ENCODE results near the gene REPS2. TPM values are rescaled to one million over a fixed set of nuclear protein-coding genes. Genes with fewer than 3 reads are reported as not detected.

The REPS2 gene
- total RNA-seq, 1 donor from 2014 or later = 4.1 TPM

GRCh38 chrX:17183566-17183965 is 237.1 kb downstream of the REPS2 start:
- no peak overlapping the region for H3K27ac Mint-ChIP-seq

DNA sequence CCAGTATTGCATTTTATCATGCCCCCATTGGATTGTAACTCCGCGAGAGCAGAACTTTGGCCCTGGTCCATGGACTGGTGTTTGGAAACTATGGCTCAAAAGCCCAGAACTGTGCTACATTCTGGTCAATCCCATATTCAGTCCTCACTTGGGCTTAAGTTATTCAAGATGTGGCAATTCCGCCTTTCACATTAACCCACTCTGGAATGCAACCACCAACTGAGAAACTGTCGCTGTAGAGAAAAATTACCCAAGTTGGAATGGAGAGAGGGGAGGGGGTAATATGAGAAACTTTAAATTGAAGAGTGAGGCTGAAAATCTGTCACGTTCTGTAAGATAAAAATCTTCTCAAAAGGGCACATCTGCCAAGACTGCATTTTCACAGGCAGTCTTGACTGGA is 239.0 kb downstream of the REPS2 start:
- no peaks in the 10 kb centered on the region for H3K27me3 ChIP-seq
- no peak overlapping the region for H3K4me3 ChIP-seq
- H3K9me3 ChIP-seq (ENCODE audit: low read depth) = peaks cover 5% of the 10 kb centered on the region
- no peak overlapping the region for H3K27ac ChIP-seq
- TF ChIP-seq, protein P1, sequence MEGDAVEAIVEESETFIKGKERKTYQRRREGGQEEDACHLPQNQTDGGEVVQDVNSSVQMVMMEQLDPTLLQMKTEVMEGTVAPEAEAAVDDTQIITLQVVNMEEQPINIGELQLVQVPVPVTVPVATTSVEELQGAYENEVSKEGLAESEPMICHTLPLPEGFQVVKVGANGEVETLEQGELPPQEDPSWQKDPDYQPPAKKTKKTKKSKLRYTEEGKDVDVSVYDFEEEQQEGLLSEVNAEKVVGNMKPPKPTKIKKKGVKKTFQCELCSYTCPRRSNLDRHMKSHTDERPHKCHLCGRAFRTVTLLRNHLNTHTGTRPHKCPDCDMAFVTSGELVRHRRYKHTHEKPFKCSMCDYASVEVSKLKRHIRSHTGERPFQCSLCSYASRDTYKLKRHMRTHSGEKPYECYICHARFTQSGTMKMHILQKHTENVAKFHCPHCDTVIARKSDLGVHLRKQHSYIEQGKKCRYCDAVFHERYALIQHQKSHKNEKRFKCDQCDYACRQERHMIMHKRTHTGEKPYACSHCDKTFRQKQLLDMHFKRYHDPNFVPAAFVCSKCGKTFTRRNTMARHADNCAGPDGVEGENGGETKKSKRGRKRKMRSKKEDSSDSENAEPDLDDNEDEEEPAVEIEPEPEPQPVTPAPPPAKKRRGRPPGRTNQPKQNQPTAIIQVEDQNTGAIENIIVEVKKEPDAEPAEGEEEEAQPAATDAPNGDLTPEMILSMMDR (IDR thresholded peaks at IDR 0.05) = no peak
- TF ChIP-seq EZH2 (IDR thresholded peaks at IDR 0.05) (no peak), EZH2phosphoT487 (IDR thresholded peaks at IDR 0.05) (no peak)
- H3K9ac ChIP-seq = no peak overlapping the region
- Mint-ChIP-seq H3K27ac (no peak overlapping the region), H3K9me3 (no peaks in the 10 kb centered on the region), H3K4me3 (no peak overlapping the region), H3K27me3 (ENCODE audit: insufficient read depth, low read depth) (peaks cover 5% of the 10 kb centered on the region), H3K4me1 (peaks cover 9% of the 10 kb centered on the region), H3K36me3 (no peaks in the 10 kb centered on the region)
- H4K20me1 ChIP-seq (ENCODE audit: low read depth) = no peaks in the 10 kb centered on the region
- no peak for DNase-seq (ENCODE audit: low spot score)
- no peaks in the 10 kb centered on the region for H3K36me3 ChIP-seq
- no peak overlapping the region for H3K4me2 ChIP-seq
- H3K79me2 ChIP-seq (ENCODE audit: low read depth) = no peaks in the 10 kb centered on the region
- H2AFZ ChIP-seq (replicated peaks) = no peak overlapping the region
- H3K4me1 ChIP-seq = peaks cover 4% of the 10 kb centered on the region
- peaks cover 5% of the 10 kb centered on the region for H3F3A ChIP-seq (ENCODE audit: low read depth)

More at GRCh38 chrX:17183566-17183965, 237.1 kb downstream of the REPS2 start:
- no peaks in the 10 kb centered on the region for H3K79me2 ChIP-seq (ENCODE audit: low read depth)
- Mint-ChIP-seq H3K27me3 (ENCODE audit: insufficient read depth, low read depth) (peaks cover 5% of the 10 kb centered on the region), H3K36me3 (no peaks in the 10 kb centered on the region), H3K9me3 (no peaks in the 10 kb centered on the region), H3K4me3 (no peak overlapping the region), H3K4me1 (peaks cover 9% of the 10 kb centered on the region)
- H3K36me3 ChIP-seq = no peaks in the 10 kb centered on the region
- H3F3A ChIP-seq (ENCODE audit: low read depth) = peaks cover 5% of the 10 kb centered on the region
- peaks cover 4% of the 10 kb centered on the region for H3K4me1 ChIP-seq
- H3K27me3 ChIP-seq = no peaks in the 10 kb centered on the region
- no peak for DNase-seq (ENCODE audit: low spot score)
- H3K9me3 ChIP-seq (ENCODE audit: low read depth) = no peaks in the 10 kb centered on the region
- H3K9ac ChIP-seq = no peak overlapping the region
- no peak overlapping the region for H2AFZ ChIP-seq (replicated peaks)
- H3K4me3 ChIP-seq = no peak overlapping the region
- no peak overlapping the region for H3K27ac ChIP-seq
- H4K20me1 ChIP-seq (ENCODE audit: low read depth) = no peaks in the 10 kb centered on the region
- H3K4me2 ChIP-seq = no peak overlapping the region
- TF ChIP-seq EZH2phosphoT487 (IDR thresholded peaks at IDR 0.05) = no peak
- TF ChIP-seq, protein P1 (IDR thresholded peaks at IDR 0.05) = no peak
- no peak for TF ChIP-seq EZH2 (IDR thresholded peaks at IDR 0.05)

DNA sequence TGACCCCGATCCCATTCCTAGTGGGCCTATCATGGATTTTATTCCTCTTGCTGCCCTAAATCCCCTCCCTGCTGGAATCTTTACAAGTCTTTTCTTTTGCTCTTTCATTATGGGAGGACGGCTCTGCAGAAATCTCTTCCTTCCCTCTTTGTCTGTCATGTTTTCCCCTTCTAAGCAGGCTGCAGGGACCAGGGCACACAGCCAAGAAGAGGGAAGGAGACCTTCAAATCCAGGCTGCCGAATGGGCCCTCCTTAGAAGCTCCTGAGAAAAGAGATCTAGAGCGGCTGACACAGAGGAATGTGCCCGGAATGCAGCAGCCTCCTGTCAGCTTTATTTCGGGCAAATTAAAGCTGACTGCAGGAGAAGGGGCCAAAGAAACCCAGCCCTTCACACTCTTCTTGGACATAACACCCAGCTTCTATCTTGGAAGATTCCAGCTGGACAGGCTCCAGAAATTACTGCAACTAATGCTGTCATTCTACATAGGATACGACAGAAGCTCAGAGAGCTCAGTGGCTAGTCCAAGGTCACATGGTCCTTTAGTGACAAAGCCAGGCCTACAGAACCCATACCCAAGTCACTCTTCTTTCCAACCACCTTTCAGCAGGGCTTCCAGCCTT is 240.8 kb downstream of the REPS2 start:
- H3K36me3 ChIP-seq = no peaks in the 10 kb centered on the region
- H3K27ac ChIP-seq = no peak overlapping the region
- Mint-ChIP-seq H3K27me3 (ENCODE audit: insufficient read depth, low read depth) (peaks cover 5% of the 10 kb centered on the region), H3K27ac (no peak overlapping the region), H3K4me1 (peaks cover 16% of the 10 kb centered on the region), H3K36me3 (no peaks in the 10 kb centered on the region), H3K9me3 (no peaks in the 10 kb centered on the region), H3K4me3 (no peak overlapping the region)
- no peak overlapping the region for H3K4me3 ChIP-seq
- H3K4me2 ChIP-seq = peak overlapping the region; percentile 12
- H3K9ac ChIP-seq = no peak overlapping the region
- peaks cover 5% of the 10 kb centered on the region for H3F3A ChIP-seq (ENCODE audit: low read depth)
- DNase-seq (ENCODE audit: low spot score) = peak; percentile 19
- no peaks in the 10 kb centered on the region for H3K27me3 ChIP-seq
- H2AFZ ChIP-seq (replicated peaks) = no peak overlapping the region
- TF ChIP-seq, protein P1 (IDR thresholded peaks at IDR 0.05) = no peak
- TF ChIP-seq EZH2 (IDR thresholded peaks at IDR 0.05) = no peak
- TF ChIP-seq EZH2phosphoT487 (IDR thresholded peaks at IDR 0.05) = no peak
- H4K20me1 ChIP-seq (ENCODE audit: low read depth) = no peaks in the 10 kb centered on the region
- H3K9me3 ChIP-seq (ENCODE audit: low read depth) = peaks cover 5% of the 10 kb centered on the region
- no peaks in the 10 kb centered on the region for H3K79me2 ChIP-seq (ENCODE audit: low read depth)
- H3K4me1 ChIP-seq = peaks cover 4% of the 10 kb centered on the region
